NOMO-1 treated with dmso at 0.1 percent for 144 hours (cell line): ENCODE data around the gene MYD88.

ENCODE experiments used
- DNase-seq: peaks from one replicate; lab custom pipeline; 2025; ENCODE audit not compliant: unreplicated experiment; lab: John Stamatoyannopoulos, UW

Gene MYD88

DNA sequence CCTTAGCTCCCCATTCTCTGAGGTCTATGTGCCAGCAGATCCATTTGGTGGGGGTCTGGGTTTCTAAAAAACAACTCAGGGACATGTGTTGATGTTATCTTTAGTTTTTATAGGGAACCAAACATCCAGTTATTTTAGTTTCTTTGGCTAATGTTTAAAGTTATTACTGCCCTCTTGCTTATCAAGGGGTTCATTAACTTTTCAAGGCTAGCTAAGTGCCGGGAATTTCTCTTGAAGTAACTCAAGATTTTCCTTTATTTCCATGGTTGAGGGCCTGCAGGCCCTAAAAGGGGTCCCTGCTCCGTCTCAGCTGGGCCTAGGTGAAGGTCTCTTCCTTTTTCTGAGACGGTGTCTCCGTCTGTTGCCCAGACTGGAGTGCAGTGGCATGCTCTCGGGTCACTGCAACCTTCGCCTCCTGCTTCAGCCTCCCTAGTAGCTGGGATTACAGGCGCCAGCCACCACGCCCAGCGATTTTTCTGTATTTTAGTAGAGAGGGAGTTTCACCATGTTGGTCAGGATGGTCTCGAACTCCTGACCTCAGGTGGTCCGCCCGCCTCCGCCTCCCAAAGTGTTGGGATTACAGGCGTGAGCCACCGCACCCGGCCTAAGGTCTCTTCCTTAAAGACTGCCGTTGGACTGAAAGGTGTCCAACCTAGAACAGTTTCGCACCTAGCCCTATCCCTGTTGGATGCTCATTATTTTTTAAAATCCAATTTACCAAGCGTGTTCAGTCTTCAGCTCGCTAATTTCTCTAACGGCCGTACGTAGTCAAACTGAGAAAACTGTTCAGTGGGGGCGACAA, 25.6 kb downstream of the MYD88 start:
- no peak for DNase-seq

- no peak for DNase-seq
Observed at GRCh38 chr3:38164643-38164951, 26.1 kb downstream of the MYD88 start.

DNA sequence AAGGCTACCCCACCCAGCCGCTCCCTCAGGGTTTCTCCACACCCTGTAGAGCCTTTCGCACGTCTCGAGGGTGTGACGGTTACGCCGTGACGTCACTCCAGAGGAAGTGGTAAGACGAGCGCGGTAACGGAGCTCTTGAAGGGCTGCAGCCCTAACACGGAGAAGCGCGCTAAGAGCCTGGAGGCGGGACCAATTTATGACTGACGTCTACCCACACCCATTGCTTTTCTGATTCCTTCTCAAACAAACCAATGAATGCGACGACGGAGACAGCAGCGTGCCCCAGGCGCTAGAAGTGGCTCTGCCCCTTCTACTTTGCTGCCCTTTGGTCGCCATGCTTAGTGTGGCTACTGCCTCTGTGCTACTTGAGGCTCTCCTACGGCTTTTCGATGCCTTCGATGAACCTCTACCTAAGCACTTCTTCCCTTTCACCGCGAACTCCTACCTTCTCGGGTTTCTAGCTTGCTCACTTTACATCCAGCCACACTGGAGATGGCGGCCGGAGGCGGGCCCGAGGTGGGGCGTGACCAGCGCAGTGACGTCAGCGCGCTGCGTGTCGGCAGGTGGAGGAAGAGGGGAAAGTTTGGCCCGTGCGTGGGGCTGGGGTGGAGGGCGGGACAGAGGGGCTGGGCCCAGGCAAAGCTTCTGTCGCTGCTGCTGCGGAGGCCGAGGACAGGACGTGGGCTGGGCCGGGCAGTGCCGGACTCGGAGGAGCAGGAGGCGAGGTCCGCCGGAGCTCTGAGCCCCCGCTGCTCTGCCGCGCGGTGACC, 26.7 kb downstream of the MYD88 start, which contains the start of gene OXSR1:
Gene OXSR1 (plus strand): TSS at position 586 of the 770 bp plus-strand sequence. CDS start 340 bp downstream, outside the sequence.
- DNase-seq, result peak; percentile 99

GRCh38 chr3:38165722-38166387, 27.4 kb downstream of the MYD88 start:
- DNase-seq, result no peak

DNA sequence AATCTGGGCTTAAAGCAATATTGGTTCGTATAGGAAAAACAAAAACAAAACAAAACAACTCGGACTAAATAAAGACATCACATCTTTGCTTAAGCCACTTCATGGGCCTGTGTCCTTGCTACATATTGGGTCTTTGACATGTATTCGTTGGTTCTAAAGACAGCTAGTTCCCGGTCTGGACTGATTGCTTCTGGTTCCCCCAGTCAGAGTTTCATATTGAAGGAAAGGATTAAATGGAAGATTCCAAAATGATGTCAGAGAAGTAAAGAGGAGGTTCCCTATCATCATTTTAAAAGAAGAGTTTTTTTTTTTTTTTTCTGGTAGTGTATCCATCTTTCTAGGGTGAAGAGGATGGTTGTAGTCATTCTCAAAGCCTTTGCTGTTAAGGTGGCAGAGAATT, 29.1 kb downstream of the MYD88 start:
- DNase-seq, result no peak

DNA sequence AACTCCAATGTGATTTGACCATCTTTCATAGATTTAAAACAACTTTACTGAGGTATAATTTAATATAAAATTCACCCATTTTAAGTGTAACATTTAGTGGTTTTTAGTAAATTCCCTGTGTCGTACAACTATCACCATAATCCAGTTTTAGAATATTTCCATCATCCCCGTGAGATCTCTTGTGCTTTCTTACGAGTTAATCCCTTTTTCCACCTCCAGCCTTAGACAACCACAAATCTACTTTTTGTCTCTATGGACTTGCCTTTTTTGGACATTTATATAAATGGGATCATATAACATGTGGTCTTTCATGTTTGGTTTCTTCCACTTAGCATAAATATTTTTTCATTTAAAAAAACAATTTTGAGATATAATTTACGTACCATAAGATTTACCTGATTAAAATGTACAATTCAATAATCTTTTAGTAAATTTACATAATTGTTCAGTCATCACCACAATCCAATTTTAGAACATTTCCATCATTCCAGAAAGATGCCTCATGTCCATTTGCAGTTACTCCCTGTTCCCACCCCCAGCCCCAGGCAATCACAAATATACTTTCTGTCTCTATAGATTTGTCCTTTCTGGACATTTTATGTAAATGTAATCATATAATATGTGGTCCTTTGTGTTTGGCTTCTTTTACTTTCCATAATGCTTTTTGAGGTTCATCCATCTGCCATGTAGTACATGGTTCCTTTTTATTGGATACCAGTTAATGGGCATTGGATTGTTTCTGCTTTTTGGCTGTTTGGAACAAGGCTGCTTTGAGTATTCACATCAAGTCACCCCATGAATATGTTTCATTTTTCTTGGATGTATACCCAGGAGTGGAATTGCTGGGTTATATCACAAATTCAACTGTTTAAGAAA, 29.9 kb downstream of the MYD88 start:
- no peak for DNase-seq

GRCh38 chr3:38169027-38169317, 30.5 kb downstream of the MYD88 start:
- no peak for DNase-seq

- no peak for DNase-seq
Observed at GRCh38 chr3:38170722-38171121, 32.3 kb downstream of the MYD88 start.

DNA sequence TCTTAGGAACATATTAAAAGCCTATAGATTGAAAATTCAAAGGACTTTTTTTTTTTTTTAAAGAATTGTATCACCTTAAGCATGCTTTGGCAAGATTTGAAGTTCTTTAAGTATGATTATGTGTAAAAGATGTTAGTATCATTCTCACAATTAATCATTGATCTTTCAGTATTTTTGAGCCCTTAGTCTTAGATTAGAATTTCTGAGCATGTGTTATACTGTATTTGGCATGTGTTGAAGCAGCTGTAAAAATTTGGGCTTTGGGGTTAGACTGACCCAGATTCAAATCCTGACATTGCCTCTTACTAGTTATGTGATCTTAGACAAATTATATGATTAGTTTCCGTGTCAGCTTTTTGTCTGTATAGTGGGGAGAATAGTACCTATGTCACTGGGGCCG, 33.2 kb downstream of the MYD88 start:
- DNase-seq, result no peak

GRCh38 chr3:38173834-38174418, 35.5 kb downstream of the MYD88 start:
- no peak for DNase-seq

DNA sequence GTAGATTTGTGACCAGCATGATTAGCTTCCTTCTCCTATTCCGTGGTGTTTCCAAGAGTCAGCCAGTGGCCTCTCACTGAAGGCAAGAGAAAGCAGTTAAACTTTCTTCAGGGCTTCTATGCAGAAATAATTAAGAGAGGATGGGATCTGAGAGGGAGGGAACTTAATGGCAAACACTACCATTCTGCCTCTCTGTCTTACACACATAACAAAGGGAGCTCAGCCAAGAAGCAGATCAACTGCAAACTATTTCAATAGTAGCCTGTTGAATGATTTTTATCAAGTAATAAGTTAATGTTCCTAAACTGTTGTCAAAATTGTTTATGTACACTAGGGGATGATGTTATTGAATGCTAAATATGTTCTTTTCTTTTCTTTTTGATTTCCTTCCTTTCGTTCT, 38.7 kb downstream of the MYD88 start:
- DNase-seq, result no peak

- no peak for DNase-seq
Observed at GRCh38 chr3:38186781-38187180, 48.3 kb downstream of the MYD88 start.

- no peak for DNase-seq
Observed at GRCh38 chr3:38190481-38190881, 52.0 kb downstream of the MYD88 start.
